Measurements from ENCODE around the gene PDZRN3.

DNA sequence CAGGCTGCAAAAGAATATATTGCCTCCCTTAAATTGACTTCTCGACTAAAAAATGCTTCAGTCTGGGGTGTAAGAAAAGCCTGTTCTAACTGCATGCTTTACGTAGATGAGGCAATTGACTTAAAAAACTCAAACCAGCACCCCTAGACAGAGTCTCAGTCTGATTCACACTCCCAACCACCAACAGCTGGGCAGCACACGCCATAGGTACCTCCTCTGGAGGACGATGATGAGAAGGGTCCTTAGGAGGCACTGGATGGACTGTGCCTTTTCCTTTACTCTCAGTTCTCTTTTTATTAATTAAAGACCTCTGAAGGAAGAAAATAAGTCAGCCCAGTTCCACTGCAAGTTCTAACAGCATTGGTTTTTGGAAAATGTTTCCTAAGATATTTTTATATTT lies 175.0 kb downstream of the PDZRN3 start:
- TF ChIP-seq EZH2 (IDR thresholded peaks at IDR 0.05) (no peak), CTCF (IDR thresholded peaks at IDR 0.05) (no peak), EZH2phosphoT487 (IDR thresholded peaks at IDR 0.05) (no peak)
